ENCODE data around the gene PCNX1.

PCNX1 gene

DNA sequence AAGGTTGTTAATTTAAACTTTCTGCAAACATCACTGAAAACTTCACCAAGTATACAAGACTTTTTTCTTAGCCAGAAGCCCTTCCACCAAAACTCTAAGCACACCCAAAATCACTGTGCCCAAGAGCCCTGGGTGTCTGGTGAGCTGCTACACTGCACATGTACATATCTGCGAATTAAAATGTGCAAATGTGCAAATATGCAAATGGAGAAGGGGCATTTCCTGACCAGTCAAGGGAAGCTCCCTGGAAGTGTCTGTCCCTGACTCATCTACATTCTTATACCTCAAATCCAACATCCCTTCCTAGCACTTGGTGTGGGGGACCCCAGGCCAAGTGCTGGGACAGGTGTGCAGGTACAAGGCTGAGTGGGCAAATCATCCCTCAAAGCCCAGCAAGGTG lies 123.7 kb downstream of the PCNX1 start:
- no peak overlapping the region for H3K4me3 ChIP-seq (ENCODE audit: low read depth, low read length)
- TF ChIP-seq, protein P1, sequence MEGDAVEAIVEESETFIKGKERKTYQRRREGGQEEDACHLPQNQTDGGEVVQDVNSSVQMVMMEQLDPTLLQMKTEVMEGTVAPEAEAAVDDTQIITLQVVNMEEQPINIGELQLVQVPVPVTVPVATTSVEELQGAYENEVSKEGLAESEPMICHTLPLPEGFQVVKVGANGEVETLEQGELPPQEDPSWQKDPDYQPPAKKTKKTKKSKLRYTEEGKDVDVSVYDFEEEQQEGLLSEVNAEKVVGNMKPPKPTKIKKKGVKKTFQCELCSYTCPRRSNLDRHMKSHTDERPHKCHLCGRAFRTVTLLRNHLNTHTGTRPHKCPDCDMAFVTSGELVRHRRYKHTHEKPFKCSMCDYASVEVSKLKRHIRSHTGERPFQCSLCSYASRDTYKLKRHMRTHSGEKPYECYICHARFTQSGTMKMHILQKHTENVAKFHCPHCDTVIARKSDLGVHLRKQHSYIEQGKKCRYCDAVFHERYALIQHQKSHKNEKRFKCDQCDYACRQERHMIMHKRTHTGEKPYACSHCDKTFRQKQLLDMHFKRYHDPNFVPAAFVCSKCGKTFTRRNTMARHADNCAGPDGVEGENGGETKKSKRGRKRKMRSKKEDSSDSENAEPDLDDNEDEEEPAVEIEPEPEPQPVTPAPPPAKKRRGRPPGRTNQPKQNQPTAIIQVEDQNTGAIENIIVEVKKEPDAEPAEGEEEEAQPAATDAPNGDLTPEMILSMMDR (conservative IDR thresholded peaks at IDR 0.05; ENCODE audit: low read depth, low read length) = no peak
- DNase-seq (ENCODE audit: low read depth) = no peak

- DNase-seq (ENCODE audit: low read depth) = no peak
- TF ChIP-seq, protein P1 (conservative IDR thresholded peaks at IDR 0.05; ENCODE audit: low read depth, low read length) = no peak
- no peak overlapping the region for H3K4me3 ChIP-seq (ENCODE audit: low read depth, low read length)
These were observed 129.2 kb downstream of the PCNX1 start for GRCh38 chr14:71036433-71036832.

DNA sequence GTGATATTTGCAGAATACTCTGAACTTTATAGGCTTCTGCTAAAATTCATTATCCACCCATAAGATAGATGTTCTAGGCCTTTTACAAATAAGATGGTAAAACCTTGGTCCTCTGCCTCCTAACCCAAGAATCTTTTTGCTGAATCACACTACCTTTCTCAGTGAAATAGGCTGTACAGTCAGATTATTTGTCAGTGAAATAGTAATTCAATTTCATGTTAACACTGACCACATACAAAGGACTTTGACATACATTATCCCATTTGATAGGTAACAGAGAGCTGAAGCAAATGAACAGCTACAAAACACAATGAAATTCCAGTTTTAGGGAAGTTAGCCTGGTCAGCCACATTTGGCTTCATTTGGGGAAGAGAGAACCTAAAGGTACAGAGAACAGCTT lies 141.1 kb downstream of the PCNX1 start:
- no peak overlapping the region for H3K4me3 ChIP-seq (ENCODE audit: low read depth, low read length)
- DNase-seq (ENCODE audit: low read depth) = no peak
- TF ChIP-seq, protein P1 (conservative IDR thresholded peaks at IDR 0.05; ENCODE audit: low read depth, low read length) = no peak

DNA sequence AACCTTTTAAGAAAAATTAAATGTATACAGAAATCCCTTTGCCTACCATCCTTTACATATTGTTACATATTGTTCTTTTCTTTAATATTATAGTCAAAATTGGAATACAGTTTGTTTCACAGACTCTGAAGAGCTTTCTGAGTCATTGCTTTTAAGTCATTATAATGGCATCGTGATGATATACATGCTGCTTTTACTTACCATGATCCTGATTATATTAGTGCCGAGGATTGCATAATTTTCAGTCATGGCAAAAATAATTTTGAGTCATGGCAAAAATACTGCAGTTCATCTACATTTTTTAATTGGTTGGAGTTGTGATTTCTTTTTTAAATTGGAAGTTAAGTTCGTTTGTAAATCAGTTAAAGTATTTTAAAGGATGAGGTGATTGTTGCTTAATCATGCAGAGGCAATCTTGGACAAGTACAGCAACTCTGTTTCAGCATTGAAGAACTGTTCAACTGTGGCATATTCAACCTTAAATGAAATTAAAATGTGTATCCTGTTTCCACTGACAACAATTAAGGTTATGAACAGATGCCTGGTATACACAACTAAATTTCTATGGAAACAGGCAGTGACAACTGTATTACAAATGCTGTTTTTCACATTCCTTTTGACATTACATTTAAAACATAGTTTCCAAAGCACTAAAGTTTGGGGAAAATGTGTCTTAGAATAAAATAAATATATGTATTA lies 142.3 kb downstream of the PCNX1 start:
- TF ChIP-seq, protein P1 (conservative IDR thresholded peaks at IDR 0.05; ENCODE audit: low read depth, low read length) = no peak
- H3K4me3 ChIP-seq (ENCODE audit: low read depth, low read length) = no peak overlapping the region
- peak; percentile 56 for DNase-seq (ENCODE audit: low read depth)

DNA sequence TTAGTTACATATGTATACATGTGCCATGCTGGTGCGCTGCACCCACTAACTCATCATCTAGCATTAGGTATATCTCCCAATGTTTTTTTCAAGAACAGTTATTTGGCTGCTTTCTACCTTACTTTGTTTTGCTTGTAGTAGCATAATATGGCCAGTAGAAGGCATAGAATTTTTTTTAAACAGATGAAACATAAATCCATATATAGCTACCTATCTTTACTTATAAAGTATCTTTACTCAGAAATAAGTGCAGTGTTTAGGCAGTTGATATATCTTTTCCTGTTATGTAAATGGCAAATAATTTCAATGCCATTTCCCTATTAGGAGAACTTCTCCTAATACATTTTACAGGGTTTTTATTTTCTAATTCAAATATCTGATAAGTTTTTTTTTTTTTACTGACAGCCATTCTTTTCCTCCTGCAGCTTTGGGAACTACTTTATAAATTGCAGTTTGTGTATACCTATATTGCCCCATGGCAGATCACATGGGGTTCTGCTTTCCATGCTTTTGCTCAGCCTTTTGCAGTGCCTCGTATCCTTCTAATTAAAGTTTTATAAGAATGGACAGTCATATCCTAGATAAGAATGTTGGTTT lies 143.1 kb downstream of the PCNX1 start:
- DNase-seq (ENCODE audit: low read depth) = peak; percentile 44
- no peak overlapping the region for H3K4me3 ChIP-seq (ENCODE audit: low read depth, low read length)
- TF ChIP-seq, protein P1 (conservative IDR thresholded peaks at IDR 0.05; ENCODE audit: low read depth, low read length) = peak; percentile 55

DNA sequence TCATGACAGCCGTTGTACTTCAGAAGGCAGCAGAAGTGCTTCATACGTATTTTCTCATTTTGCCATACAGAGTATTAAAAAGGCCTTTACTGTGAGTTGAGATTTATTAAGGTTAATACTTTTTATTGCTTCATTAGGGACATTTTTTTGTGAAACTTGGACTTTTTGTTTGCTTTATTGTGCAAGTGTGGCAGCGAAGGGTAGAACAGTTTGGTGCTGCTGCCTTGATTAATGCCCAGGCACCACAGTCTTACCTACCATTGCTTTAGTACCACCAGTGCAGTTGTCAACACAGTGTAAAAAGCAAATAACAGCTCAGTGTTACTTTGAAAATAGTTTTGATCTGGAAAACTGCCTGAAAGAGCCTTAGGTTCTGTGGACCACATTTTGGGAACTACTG lies 147.4 kb downstream of the PCNX1 start:
- no peak for DNase-seq (ENCODE audit: low read depth)
- TF ChIP-seq, protein P1 (conservative IDR thresholded peaks at IDR 0.05; ENCODE audit: low read depth, low read length) = no peak
- H3K4me3 ChIP-seq (ENCODE audit: low read depth, low read length) = no peak overlapping the region

- H3K4me3 ChIP-seq (ENCODE audit: low read depth, low read length) = no peak overlapping the region
- TF ChIP-seq, protein P1 (conservative IDR thresholded peaks at IDR 0.05; ENCODE audit: low read depth, low read length) = no peak
- peak; percentile 29 for DNase-seq (ENCODE audit: low read depth)
These were observed 148.9 kb downstream of the PCNX1 start for GRCh38 chr14:71056168-71056567.
